ENCODE measurements around the gene UFC1.
A peak's percentile ranks its signal among the peaks of the same experiment; 100 is the strongest.

UFC1 gene

GRCh38 chr1:161131523-161132409, 22.0 kb upstream of the UFC1 start:
- H3K4me3 ChIP-seq (ENCODE audit: low read depth, low read length): peak overlapping the region; percentile 79
- H3K27me3 ChIP-seq (ENCODE audit: insufficient read depth, low read depth, severe bottlenecking): no peaks in the 10 kb centered on the region
- H3K36me3 ChIP-seq: peaks cover 50% of the 10 kb centered on the region
- DNase-seq: no peak
- no peaks in the 10 kb centered on the region for H3K9me3 ChIP-seq (ENCODE audit: severe bottlenecking)
- no peak for TF ChIP-seq CTCF (IDR thresholded peaks at IDR 0.05; ENCODE audit: low read depth, low read length)
- H3K27ac ChIP-seq: peak overlapping the region; percentile 95

- peak; percentile 99 for DNase-seq
- H3K27me3 ChIP-seq (ENCODE audit: insufficient read depth, low read depth, severe bottlenecking): no peaks in the 10 kb centered on the region
- no peaks in the 10 kb centered on the region for H3K9me3 ChIP-seq (ENCODE audit: severe bottlenecking)
- H3K27ac ChIP-seq: peak within 1 kb of the TSS; percentile 95
- H3K4me3 ChIP-seq (ENCODE audit: low read depth, low read length): peak within 1 kb of the TSS; percentile 79
- H3K36me3 ChIP-seq: peaks cover 41% of the 10 kb centered on the region
- TF ChIP-seq CTCF (IDR thresholded peaks at IDR 0.05; ENCODE audit: low read depth, low read length): peak; percentile 37
Measured at GRCh38 chr1:161132410-161133219, 21.2 kb upstream of the UFC1 start, which contains the start of gene DEDD. TSS of gene DEDD (minus strand) at chr1:161132667. CDS start at chr1:161124462, 8,205 bp downstream.

GRCh38 chr1:161133220-161133740, 20.5 kb upstream of the UFC1 start:
- peak overlapping the region; percentile 95 for H3K27ac ChIP-seq
- TF ChIP-seq CTCF (IDR thresholded peaks at IDR 0.05; ENCODE audit: low read depth, low read length): no peak
- peaks cover 35% of the 10 kb centered on the region for H3K36me3 ChIP-seq
- no peak for DNase-seq
- no peaks in the 10 kb centered on the region for H3K27me3 ChIP-seq (ENCODE audit: insufficient read depth, low read depth, severe bottlenecking)
- no peaks in the 10 kb centered on the region for H3K9me3 ChIP-seq (ENCODE audit: severe bottlenecking)
- H3K4me3 ChIP-seq (ENCODE audit: low read depth, low read length): peak overlapping the region; percentile 79

- DNase-seq: no peak
- Histone ChIP-seq H3K9me3 (ENCODE audit: severe bottlenecking) (no peaks in the 10 kb centered on the region), H3K36me3 (peaks cover 11% of the 10 kb centered on the region), H3K27ac (no peak overlapping the region), H3K4me3 (ENCODE audit: low read depth, low read length) (no peak overlapping the region), H3K27me3 (ENCODE audit: insufficient read depth, low read depth, severe bottlenecking) (no peaks in the 10 kb centered on the region)
- TF ChIP-seq CTCF (IDR thresholded peaks at IDR 0.05; ENCODE audit: low read depth, low read length): no peak
Measured at GRCh38 chr1:161137881-161138280, 15.9 kb upstream of the UFC1 start.

- TF ChIP-seq CTCF (IDR thresholded peaks at IDR 0.05; ENCODE audit: low read depth, low read length): no peak
- DNase-seq: no peak
- Histone ChIP-seq H3K36me3 (peaks cover 11% of the 10 kb centered on the region), H3K4me3 (ENCODE audit: low read depth, low read length) (no peak overlapping the region), H3K27ac (no peak overlapping the region), H3K9me3 (ENCODE audit: severe bottlenecking) (no peaks in the 10 kb centered on the region), H3K27me3 (ENCODE audit: insufficient read depth, low read depth, severe bottlenecking) (no peaks in the 10 kb centered on the region)
Measured at GRCh38 chr1:161138431-161138830, 15.3 kb upstream of the UFC1 start.

Data from WERI-Rb-1 (cell line).